ENCODE results near the gene WWOX.

WWOX gene

DNA sequence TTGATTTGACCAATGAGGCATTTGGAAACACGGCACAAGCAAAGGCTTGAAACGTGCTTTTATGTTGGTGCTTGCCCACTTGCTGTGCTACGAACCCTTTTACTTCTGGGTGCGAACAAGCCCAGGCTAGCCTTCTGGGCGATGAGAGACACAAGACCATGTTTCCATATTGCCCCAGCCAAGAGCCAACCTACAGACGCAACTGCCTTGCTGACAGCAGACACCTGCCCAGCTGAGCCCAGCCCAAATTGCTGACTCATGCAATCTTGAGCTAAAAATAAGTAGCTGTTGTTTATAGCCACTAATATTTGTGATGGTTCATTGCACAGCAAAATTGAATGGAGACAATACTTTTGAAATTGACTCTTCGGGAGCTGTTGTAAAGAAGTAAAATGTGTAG, 464.5 kb downstream of the WWOX start:
- CTCF ChIA-PET: no interaction called here

DNA sequence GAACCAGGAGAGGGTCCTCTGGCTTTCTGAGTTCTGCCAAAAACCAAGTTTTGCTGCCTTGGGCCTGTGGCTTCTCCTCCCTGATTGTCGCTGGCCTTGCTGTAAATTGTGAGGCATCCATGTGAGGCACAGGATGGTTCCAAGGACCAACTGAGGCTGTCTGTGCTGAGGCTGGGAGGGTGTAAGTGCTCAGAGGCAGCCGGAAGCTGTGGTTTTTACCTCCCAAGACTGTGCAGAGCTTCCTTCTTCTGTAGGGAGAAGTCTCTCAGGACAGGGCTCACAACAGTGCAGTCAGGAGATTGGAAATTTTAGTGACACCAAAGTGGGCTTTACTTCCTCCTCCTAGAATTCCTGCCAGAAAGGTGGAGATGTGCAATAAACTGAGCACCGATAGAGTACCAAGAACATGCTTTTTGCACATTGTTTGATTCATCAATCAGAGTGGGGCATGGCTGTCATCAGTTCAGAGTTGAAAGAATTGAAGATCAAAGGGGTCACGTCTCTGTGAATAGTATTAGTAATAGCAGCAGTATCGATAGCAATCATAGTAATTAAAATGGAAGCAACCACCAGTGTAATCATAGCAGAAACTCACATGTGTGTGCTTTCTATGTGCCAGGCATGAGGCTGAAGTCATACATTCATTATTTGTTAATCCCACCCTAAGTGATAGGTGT, 467.1 kb downstream of the WWOX start:
- POLR2A ChIA-PET: no interaction called here

More for the DNA sequence above, 464.5 kb downstream of the WWOX start:
- TF ChIP-seq, protein P1, sequence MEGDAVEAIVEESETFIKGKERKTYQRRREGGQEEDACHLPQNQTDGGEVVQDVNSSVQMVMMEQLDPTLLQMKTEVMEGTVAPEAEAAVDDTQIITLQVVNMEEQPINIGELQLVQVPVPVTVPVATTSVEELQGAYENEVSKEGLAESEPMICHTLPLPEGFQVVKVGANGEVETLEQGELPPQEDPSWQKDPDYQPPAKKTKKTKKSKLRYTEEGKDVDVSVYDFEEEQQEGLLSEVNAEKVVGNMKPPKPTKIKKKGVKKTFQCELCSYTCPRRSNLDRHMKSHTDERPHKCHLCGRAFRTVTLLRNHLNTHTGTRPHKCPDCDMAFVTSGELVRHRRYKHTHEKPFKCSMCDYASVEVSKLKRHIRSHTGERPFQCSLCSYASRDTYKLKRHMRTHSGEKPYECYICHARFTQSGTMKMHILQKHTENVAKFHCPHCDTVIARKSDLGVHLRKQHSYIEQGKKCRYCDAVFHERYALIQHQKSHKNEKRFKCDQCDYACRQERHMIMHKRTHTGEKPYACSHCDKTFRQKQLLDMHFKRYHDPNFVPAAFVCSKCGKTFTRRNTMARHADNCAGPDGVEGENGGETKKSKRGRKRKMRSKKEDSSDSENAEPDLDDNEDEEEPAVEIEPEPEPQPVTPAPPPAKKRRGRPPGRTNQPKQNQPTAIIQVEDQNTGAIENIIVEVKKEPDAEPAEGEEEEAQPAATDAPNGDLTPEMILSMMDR (IDR thresholded peaks at IDR 0.05; ENCODE audit: insufficient read depth, low read length, missing control alignments): no peak
- H3K4me3 ChIP-seq (ENCODE audit: low read depth, low read length): no peak overlapping the region
- DNase-seq (ENCODE audit: low read depth, low spot score): no peak
- POLR2A ChIA-PET: no interaction called here

DNA sequence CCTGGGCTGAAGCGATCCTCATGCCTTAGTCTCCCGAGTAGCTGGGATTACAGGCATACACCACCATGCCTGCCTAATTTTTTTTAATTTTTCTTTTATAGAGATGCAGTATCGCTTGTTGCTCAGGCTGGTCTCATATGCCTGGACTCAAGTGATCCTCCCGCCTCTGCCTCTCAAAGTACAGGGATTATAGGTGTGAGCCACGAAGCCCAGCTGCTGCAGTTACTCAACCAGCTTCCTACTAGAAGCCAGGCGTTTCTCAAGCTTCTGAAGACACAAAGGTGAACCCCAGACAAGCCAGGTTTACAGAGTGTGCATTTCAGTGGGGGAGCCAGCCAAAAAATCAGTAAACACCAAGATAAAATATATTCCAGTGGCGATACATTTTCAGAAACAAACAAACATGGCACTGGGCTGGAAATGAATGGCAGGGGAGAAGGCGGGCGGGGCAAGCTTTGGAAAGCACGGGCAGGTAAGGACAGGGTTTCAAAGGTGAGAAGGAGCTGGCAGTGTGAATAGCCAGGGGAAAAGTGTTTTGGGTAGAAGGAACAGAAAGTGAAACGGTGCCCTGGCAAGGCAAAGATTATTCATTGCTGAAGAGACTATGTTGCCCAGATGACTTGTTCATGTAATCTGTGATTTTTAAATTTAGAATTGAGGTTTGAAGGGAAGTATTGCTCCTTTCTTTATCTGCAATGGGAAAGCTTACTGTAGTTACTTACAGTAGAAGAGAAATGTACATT, 471.1 kb downstream of the WWOX start:
- no peak overlapping the region for H3K4me3 ChIP-seq (ENCODE audit: low read depth, low read length)
- TF ChIP-seq, protein P1 (IDR thresholded peaks at IDR 0.05; ENCODE audit: insufficient read depth, low read length, missing control alignments): no peak
- ChIA-PET CTCF (no interaction called here), POLR2A (no interaction called here)
- no peak for DNase-seq (ENCODE audit: low read depth, low spot score)

More for the DNA sequence above, 467.1 kb downstream of the WWOX start:
- TF ChIP-seq, protein P1 (IDR thresholded peaks at IDR 0.05; ENCODE audit: insufficient read depth, low read length, missing control alignments): no peak
- H3K4me3 ChIP-seq (ENCODE audit: low read depth, low read length): no peak overlapping the region
- DNase-seq (ENCODE audit: low read depth, low spot score): no peak
- CTCF ChIA-PET: no interaction called here

- TF ChIP-seq, protein P1 (IDR thresholded peaks at IDR 0.05; ENCODE audit: insufficient read depth, low read length, missing control alignments): no peak
- ChIA-PET POLR2A (no interaction called here), CTCF (no interaction called here)
- H3K4me3 ChIP-seq (ENCODE audit: low read depth, low read length): no peak overlapping the region
- DNase-seq (ENCODE audit: low read depth, low spot score): no peak
Observed at GRCh38 chr16:78571434-78571833, 472.0 kb downstream of the WWOX start.

DNA sequence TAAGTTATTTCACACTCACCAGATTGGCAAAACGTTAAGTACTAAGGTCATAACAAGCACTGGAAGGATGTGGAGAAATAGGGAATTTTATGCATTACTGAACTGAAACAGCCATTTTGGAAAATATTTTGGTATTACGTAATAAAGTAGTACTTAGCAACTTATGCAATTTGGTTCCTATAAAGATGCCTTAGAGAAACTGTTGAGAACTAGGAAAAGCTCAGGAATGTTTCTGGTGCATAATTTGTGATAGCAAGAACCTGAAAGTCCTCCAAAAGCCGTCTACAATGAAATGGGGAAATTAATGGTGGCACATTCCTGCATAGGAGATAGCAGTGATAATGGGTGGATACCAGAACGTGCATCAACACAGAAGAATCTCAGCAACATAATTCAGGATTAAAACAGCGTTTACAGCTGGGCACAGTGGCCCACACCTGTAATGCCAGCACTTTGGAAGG, 472.5 kb downstream of the WWOX start:
- ChIA-PET POLR2A (no interaction called here), CTCF (no interaction called here)
- no peak for DNase-seq (ENCODE audit: low read depth, low spot score)
- H3K4me3 ChIP-seq (ENCODE audit: low read depth, low read length): no peak overlapping the region
- TF ChIP-seq, protein P1 (IDR thresholded peaks at IDR 0.05; ENCODE audit: insufficient read depth, low read length, missing control alignments): no peak

- DNase-seq (ENCODE audit: low read depth, low spot score): no peak
- TF ChIP-seq, protein P1 (IDR thresholded peaks at IDR 0.05; ENCODE audit: insufficient read depth, low read length, missing control alignments): no peak
- ChIA-PET POLR2A (no interaction called here), CTCF (no interaction called here)
- H3K4me3 ChIP-seq (ENCODE audit: low read depth, low read length): no peak overlapping the region
Observed at GRCh38 chr16:78574571-78574970, 475.1 kb downstream of the WWOX start.

All from AG04449 (cell line).